IMR-90 (cell line): ENCODE results near the gene ZFYVE26. TPM values are rescaled to one million over a fixed set of nuclear protein-coding genes. Genes with fewer than 3 reads are reported as not detected.

Experiments used
- ATAC-seq: fragments of 200-7000 bp; cut with Tn5 transposase; 2 replicates; pipeline ENCODE4 v1.9.1; 2020; ENCODE audit warnings: low read depth, mild to moderate bottlenecking, moderate library complexity
- BruUV-seq: library from RNA; stranded (reverse); fragments of 400-500 nt; replicated peaks from 2 replicates; lab custom pipeline; 2021; lab: Mats Ljungman, UMichigan
- CTCF ChIA-PET: fragments of 300-600 bp; formaldehyde crosslinking; extraction: SDS; loops from one replicate; lab custom pipeline; 2021; ENCODE audit warnings: antibody characterized with exemption; lab: Yijun Ruan, JAX
- POLR2A ChIA-PET: fragments of 300-600 bp; sonication (Branson Sonifier 250); formaldehyde crosslinking; loops from one replicate; lab custom pipeline; 2022; ENCODE audit warnings: antibody characterized with exemption; ENCODE audit not compliant: unreplicated experiment; lab: Charles Lee
- DNase-seq: peaks from one replicate; pipeline ENCODE4 v3.0.0; 2013
- H2AFZ ChIP-seq: replicated peaks from 2 replicates; pipeline ENCODE3; 2013; ENCODE audit warnings: low read length, mild to moderate bottlenecking; ENCODE audit not compliant: poor library complexity
- H2AK5ac ChIP-seq: 2 replicates; pipeline ENCODE4 v1.6.1; 2013; ENCODE audit warnings: low read depth, low read length, inconsistent platforms
- H2AK9ac ChIP-seq: replicated peaks from 2 replicates; pipeline ENCODE3; 2013; ENCODE audit warnings: mild to moderate bottlenecking, low read depth, low read length, moderate library complexity; ENCODE audit not compliant: poor library complexity
- H2BK120ac ChIP-seq: 2 replicates; pipeline ENCODE4 v1.6.1; 2013; ENCODE audit warnings: low read depth, low read length, inconsistent platforms
- H2BK15ac ChIP-seq: 3 replicates; pipeline ENCODE4 v1.6.1; 2013; ENCODE audit warnings: low read depth, low read length, inconsistent platforms
- H2BK20ac ChIP-seq: 2 replicates; pipeline ENCODE4 v1.6.1; 2013; ENCODE audit warnings: low read depth, mild to moderate bottlenecking, inconsistent platforms, low read length, moderate library complexity
- H2BK5ac ChIP-seq: 2 replicates; pipeline ENCODE4 v1.6.1; 2013; ENCODE audit warnings: mild to moderate bottlenecking, low read depth, low read length, inconsistent platforms; ENCODE audit not compliant: poor library complexity, severe bottlenecking
- H3K14ac ChIP-seq: replicated peaks from 2 replicates; pipeline ENCODE4 v1.6.1; 2013; ENCODE audit warnings: low read depth, low read length, inconsistent platforms
- H3K18ac ChIP-seq: 2 replicates; pipeline ENCODE4 v1.6.1; 2013; ENCODE audit warnings: low read depth, low read length, control low read depth
- H3K23ac ChIP-seq: 2 replicates; pipeline ENCODE4 v1.6.1; 2013; ENCODE audit warnings: low read depth, low read length, inconsistent platforms
- H3K27ac ChIP-seq: 2 replicates; pipeline ENCODE4 v1.5.1; 2013; ENCODE audit warnings: mild to moderate bottlenecking, control low read depth, low read length; ENCODE audit not compliant: insufficient read depth
- H3K27me3 ChIP-seq: 2 replicates; pipeline ENCODE4 v1.6.1; 2013; ENCODE audit warnings: low read length; ENCODE audit not compliant: control insufficient read depth, insufficient read depth
- H3K36me3 ChIP-seq: 2 replicates; pipeline ENCODE4 v1.6.1; 2013; ENCODE audit warnings: low read length, mixed read lengths; ENCODE audit not compliant: control insufficient read depth, insufficient read depth
- H3K4ac ChIP-seq: 2 replicates; pipeline ENCODE4 v1.6.1; 2013; ENCODE audit warnings: low read depth, low read length, inconsistent platforms
- H3K4me1 ChIP-seq: 2 replicates; pipeline ENCODE4 v1.6.1; 2013; ENCODE audit warnings: low read length, mixed read lengths; ENCODE audit not compliant: control insufficient read depth, insufficient read depth
- H3K4me2 ChIP-seq: 2 replicates; pipeline ENCODE4 v1.6.1; 2013; ENCODE audit warnings: low read depth, mild to moderate bottlenecking, control low read depth, low read length, moderate library complexity
- H3K4me3 ChIP-seq: 2 replicates; pipeline ENCODE4 v1.5.1; 2013; ENCODE audit warnings: low read depth, mild to moderate bottlenecking, control low read depth, low read length, moderate library complexity; ENCODE audit not compliant: insufficient read depth
- H3K56ac ChIP-seq: 2 replicates; pipeline ENCODE4 v1.6.1; 2013; ENCODE audit warnings: low read length, inconsistent platforms; ENCODE audit not compliant: insufficient read depth; ENCODE audit errors: extremely low read depth
- H3K79me1 ChIP-seq, 2 experiments: 2 replicates each; pipeline ENCODE4 v1.6.1; 2013; ENCODE audit warnings: low read length in 2 of 2, inconsistent platforms in 1 of 2, low read depth in 1 of 2
- H3K9ac ChIP-seq: 2 replicates; pipeline ENCODE4 v1.6.1; 2013; ENCODE audit warnings: low read depth, low read length, control low read depth
- H3K9me1 ChIP-seq: 2 replicates; pipeline ENCODE4 v1.6.1; 2013; ENCODE audit warnings: low read length, inconsistent platforms; ENCODE audit not compliant: insufficient read depth
- H3K9me3 ChIP-seq: 2 replicates; pipeline ENCODE4 v1.6.1; 2013; ENCODE audit warnings: low read length; ENCODE audit not compliant: control insufficient read depth, insufficient read depth
- H4K20me1 ChIP-seq: 2 replicates; pipeline ENCODE4 v1.6.1; 2013; ENCODE audit warnings: low read length, inconsistent platforms; ENCODE audit not compliant: insufficient read depth
- H4K5ac ChIP-seq: 2 replicates; pipeline ENCODE4 v1.6.1; 2013; ENCODE audit warnings: mild to moderate bottlenecking, low read depth, low read length, control low read depth
- H4K8ac ChIP-seq, 2 experiments: 2 replicates each; pipeline ENCODE4 v1.6.1; 2013; ENCODE audit warnings: low read depth in 2 of 2, low read length in 2 of 2, control low read depth in 1 of 2, inconsistent platforms in 1 of 2
- H4K91ac ChIP-seq: 2 replicates; pipeline ENCODE4 v1.6.1; 2013; ENCODE audit warnings: low read depth, low read length, inconsistent platforms; ENCODE audit not compliant: insufficient read depth
- BHLHE40 ChIP-seq: fragments of 150-350 bp; IDR thresholded peaks from 2 replicates; pipeline ENCODE4 v1.6.1; 2016; ENCODE audit warnings: mild to moderate bottlenecking, low read depth, low read length
- CEBPB ChIP-seq: IDR thresholded peaks from 2 replicates; pipeline ENCODE4 v1.6.1; 2012; ENCODE audit warnings: low read depth, low read length, improper control_type of control experiment
- CHD1 ChIP-seq: IDR thresholded peaks from 2 replicates; pipeline ENCODE4 v1.6.1; 2012; ENCODE audit warnings: low read depth, low read length, improper control_type of control experiment
- ELK1 ChIP-seq: fragments of 150-350 bp; IDR thresholded peaks from 2 replicates; pipeline ENCODE4 v1.6.1; 2016; ENCODE audit warnings: low read depth, mild to moderate bottlenecking, low read length, moderate library complexity, borderline replicate concordance
- FOS ChIP-seq: fragments of 150-350 bp; IDR thresholded peaks from 2 replicates; pipeline ENCODE4 v1.6.1; 2016; ENCODE audit warnings: low read depth, low read length
- MAFK ChIP-seq: IDR thresholded peaks from 2 replicates; pipeline ENCODE4 v1.6.1; 2012; ENCODE audit warnings: low read depth, low read length, improper control_type of control experiment
- MAZ ChIP-seq: IDR thresholded peaks from 2 replicates; pipeline ENCODE4 v1.6.1; 2012; ENCODE audit warnings: low read depth, mild to moderate bottlenecking, low read length, improper control_type of control experiment, moderate library complexity, borderline replicate concordance
- MXI1 ChIP-seq: IDR thresholded peaks from 2 replicates; pipeline ENCODE4 v1.6.1; 2012; ENCODE audit warnings: low read depth, mild to moderate bottlenecking, low read length, moderate library complexity, borderline replicate concordance
- NFE2L2 ChIP-seq: fragments of 150-350 bp; IDR thresholded peaks from 2 replicates; pipeline ENCODE4 v1.6.1; 2016; ENCODE audit warnings: low read depth, mild to moderate bottlenecking, low read length
- POLR2A ChIP-seq: IDR thresholded peaks from 2 replicates; pipeline ENCODE4 v1.6.1; 2012; ENCODE audit warnings: mild to moderate bottlenecking, low read depth, low read length
- RAD21 ChIP-seq: IDR thresholded peaks from 2 replicates; pipeline ENCODE4 v1.6.1; 2012; ENCODE audit warnings: low read length, improper control_type of control experiment
- RCOR1 ChIP-seq: IDR thresholded peaks from 2 replicates; pipeline ENCODE4 v1.6.1; 2012; ENCODE audit warnings: mild to moderate bottlenecking, low read length, improper control_type of control experiment; ENCODE audit not compliant: insufficient replicate concordance
- RFX5 ChIP-seq: IDR thresholded peaks from 2 replicates; pipeline ENCODE4 v1.8.0; 2012; ENCODE audit warnings: low read depth, mild to moderate bottlenecking, low read length, moderate library complexity
- SMC3 ChIP-seq: fragments of 150-350 bp; IDR thresholded peaks from 2 replicates; pipeline ENCODE4 v1.6.1; 2016; ENCODE audit warnings: low read depth, mild to moderate bottlenecking, antibody characterized with exemption, low read length, moderate library complexity
- WGBS, 2 experiments: methylation state at CpG; one replicate each; pipeline versions ENCODE4 v1.1.5 to v1.1.7; 2013; ENCODE audit warnings: missing lambda C conversion rate in 2 of 2; ENCODE audit not compliant: insufficient read length in 1 of 2; ENCODE audit errors: extremely low coverage in 2 of 2; 5-methylcytosine and 5-hydroxymethylcytosine counted together
- dilution Hi-C: fragments of 300-500 bp; cut with HindIII; formaldehyde crosslinking; loops from one replicate; pipeline ENCODE4 v1.14.3; 2018; ENCODE audit warnings: low sequenced_read_pairs; ENCODE audit not compliant: unreplicated experiment
- in situ Hi-C: fragments of 300-500 bp; cut with MboI; formaldehyde crosslinking; loops from 3 replicates; pipeline ENCODE4 v1.14.3; 2019; ENCODE audit warnings: low sequenced_read_pairs, inconsistent platforms, mixed read lengths
- intact Hi-C: fragments of 100-400 bp; cut with micrococcal nuclease; formaldehyde crosslinking; loops from 2 replicates; pipeline ENCODE4 v1.10.0; 2022
- polyA plus RNA-seq, 3 experiments: library from polyadenylated mRNA; depleted of rRNA; stranded (reverse); fragments of >200 nt; gene quantifications; 2 replicates each; pipeline ENCODE4 v1.2.3, GENCODE V29; 2012; ENCODE audit warnings: low replicate concordance in 1 of 3
- total RNA-seq: library from RNA; depleted of rRNA; stranded (reverse); fragments of >200 nt; gene quantifications from 2 replicates; pipeline ENCODE4 v1.2.3, GENCODE V29; 2012
- TF ChIP-seq, protein P1 (sequence below): conservative IDR thresholded peaks from 2 replicates; pipeline ENCODE4 v1.5.1; 2012; ENCODE audit warnings: mild to moderate bottlenecking, low read depth, low read length, improper control_type of control experiment
- TF ChIP-seq, protein P2 (sequence below): fragments of 150-350 bp; IDR thresholded peaks from 2 replicates; pipeline ENCODE4 v1.6.1; 2017; ENCODE audit warnings: mild to moderate bottlenecking, antibody characterized with exemption, low read length, low read depth

ZFYVE26 gene
- total and polyA plus RNA-seq, 2 of the 4 experiments (the other 2 are of a cell fraction), result 6.0 to 11.1 TPM

DNA sequence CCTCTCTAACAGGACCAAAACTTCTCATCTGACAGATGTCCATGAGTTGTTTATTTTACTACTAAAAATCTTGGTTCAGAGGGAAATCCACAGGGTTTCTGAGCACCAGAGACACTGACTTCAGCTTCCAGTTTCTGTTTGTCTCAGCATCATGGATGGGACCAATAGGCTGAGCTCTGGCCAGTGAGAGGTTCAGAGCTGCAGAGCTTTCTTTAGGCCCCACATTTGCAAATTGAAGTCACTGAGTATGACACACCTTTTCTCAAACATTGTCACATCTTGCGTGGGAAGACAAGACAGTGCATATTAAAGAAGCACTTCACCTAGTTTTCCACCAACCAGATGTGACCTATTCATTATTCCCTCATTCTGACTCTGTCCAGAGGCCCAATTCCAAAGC lies 69.5 kb downstream of the ZFYVE26 start:
- Histone ChIP-seq H3K9me3 (no peaks in the 10 kb centered on the region), H3K4me2 (no peak overlapping the region), H4K5ac (no peak overlapping the region), H4K8ac (no peak overlapping the region), H3K18ac (no peak overlapping the region), H3K4me3 (no peak overlapping the region), H3K56ac (no peak overlapping the region), H3K14ac (no peak overlapping the region), H2BK20ac (no peak overlapping the region), H2BK15ac (no peak overlapping the region), H2BK5ac (no peak overlapping the region), H4K91ac (no peak overlapping the region), H3K9ac (no peak overlapping the region), H3K27ac (no peak overlapping the region), H3K36me3 (peaks cover 25% of the 10 kb centered on the region), H3K9me1 (no peaks in the 10 kb centered on the region; the same call in 1 of the 2 replicates), H2AK9ac (no peak overlapping the region), H3K4me1 (no peaks in the 10 kb centered on the region), H3K27me3 (no peaks in the 10 kb centered on the region), H3K79me1 (no peaks in the 10 kb centered on the region), H2AK5ac (no peak overlapping the region), H3K23ac (no peak overlapping the region), H2BK120ac (no peak overlapping the region), H3K4ac (no peak overlapping the region), H4K20me1 (no peaks in the 10 kb centered on the region), H2AFZ (no peak overlapping the region)
- intact Hi-C loops, result no loop called here
- dilution Hi-C loops, result no loop called here
- TF ChIP-seq SMC3 (no peak), RFX5 (no peak), NFE2L2 (no peak), POLR2A (no peak), CEBPB (no peak), RAD21 (no peak), MAFK (no peak), CHD1 (no peak), BHLHE40 (no peak), ELK1 (no peak), MAZ (no peak), RCOR1 (no peak), MXI1 (no peak), FOS (no peak)
- TF ChIP-seq, protein P1, sequence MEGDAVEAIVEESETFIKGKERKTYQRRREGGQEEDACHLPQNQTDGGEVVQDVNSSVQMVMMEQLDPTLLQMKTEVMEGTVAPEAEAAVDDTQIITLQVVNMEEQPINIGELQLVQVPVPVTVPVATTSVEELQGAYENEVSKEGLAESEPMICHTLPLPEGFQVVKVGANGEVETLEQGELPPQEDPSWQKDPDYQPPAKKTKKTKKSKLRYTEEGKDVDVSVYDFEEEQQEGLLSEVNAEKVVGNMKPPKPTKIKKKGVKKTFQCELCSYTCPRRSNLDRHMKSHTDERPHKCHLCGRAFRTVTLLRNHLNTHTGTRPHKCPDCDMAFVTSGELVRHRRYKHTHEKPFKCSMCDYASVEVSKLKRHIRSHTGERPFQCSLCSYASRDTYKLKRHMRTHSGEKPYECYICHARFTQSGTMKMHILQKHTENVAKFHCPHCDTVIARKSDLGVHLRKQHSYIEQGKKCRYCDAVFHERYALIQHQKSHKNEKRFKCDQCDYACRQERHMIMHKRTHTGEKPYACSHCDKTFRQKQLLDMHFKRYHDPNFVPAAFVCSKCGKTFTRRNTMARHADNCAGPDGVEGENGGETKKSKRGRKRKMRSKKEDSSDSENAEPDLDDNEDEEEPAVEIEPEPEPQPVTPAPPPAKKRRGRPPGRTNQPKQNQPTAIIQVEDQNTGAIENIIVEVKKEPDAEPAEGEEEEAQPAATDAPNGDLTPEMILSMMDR, result no peak
- TF ChIP-seq, protein P2, sequence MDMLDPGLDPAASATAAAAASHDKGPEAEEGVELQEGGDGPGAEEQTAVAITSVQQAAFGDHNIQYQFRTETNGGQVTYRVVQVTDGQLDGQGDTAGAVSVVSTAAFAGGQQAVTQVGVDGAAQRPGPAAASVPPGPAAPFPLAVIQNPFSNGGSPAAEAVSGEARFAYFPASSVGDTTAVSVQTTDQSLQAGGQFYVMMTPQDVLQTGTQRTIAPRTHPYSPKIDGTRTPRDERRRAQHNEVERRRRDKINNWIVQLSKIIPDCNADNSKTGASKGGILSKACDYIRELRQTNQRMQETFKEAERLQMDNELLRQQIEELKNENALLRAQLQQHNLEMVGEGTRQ, result no peak
- in situ Hi-C loops, result no loop called here
- BruUV-seq, result no TSS peak
- ChIA-PET CTCF (no interaction called here), POLR2A (no interaction called here)
- no peak for ATAC-seq
- WGBS, 2 experiments, result 100% methylated on average over 1 of the region's 1 CpG; no CpG with 5 or more reads in 1 of the 2 experiments
- no peak for DNase-seq
